ENCODE measurements around the gene GFY.

Gene GFY

GRCh38 chr19:49403404-49404187 lies 21.6 kb upstream of the GFY start:
- no peak for TF ChIP-seq RARB (CRISPR knock-in tag; IDR thresholded peaks at IDR 0.05)
- no peak for TF ChIP-seq CSRNP3 (CRISPR knock-in tag; IDR thresholded peaks at IDR 0.05)
- TF ChIP-seq PATZ1 (CRISPR knock-in tag; IDR thresholded peaks at IDR 0.05; ENCODE audit: borderline replicate concordance), result no peak
- no peak for TF ChIP-seq ZFP3 (CRISPR knock-in tag; IDR thresholded peaks at IDR 0.05)
- TF ChIP-seq ZNF8 (CRISPR knock-in tag; IDR thresholded peaks at IDR 0.05), result no peak
- TF ChIP-seq ZC3H10 (CRISPR knock-in tag; IDR thresholded peaks at IDR 0.05), result no peak
- TF ChIP-seq ESRRG (CRISPR knock-in tag; IDR thresholded peaks at IDR 0.05), result no peak
- TF ChIP-seq SNAI2 (CRISPR knock-in tag; IDR thresholded peaks at IDR 0.05), result no peak
- TF ChIP-seq CREB5 (CRISPR knock-in tag; IDR thresholded peaks at IDR 0.05; ENCODE audit: low read depth), result no peak
- TF ChIP-seq OSR1 (CRISPR knock-in tag; IDR thresholded peaks at IDR 0.05), result no peak
- TF ChIP-seq CSDC2 (CRISPR knock-in tag; IDR thresholded peaks at IDR 0.05), result no peak
- no peak for TF ChIP-seq TOX (CRISPR knock-in tag; IDR thresholded peaks at IDR 0.05; ENCODE audit: borderline replicate concordance)
- TF ChIP-seq GLIS3 (CRISPR knock-in tag; IDR thresholded peaks at IDR 0.05), result no peak
- no peak for TF ChIP-seq ARNTL (CRISPR knock-in tag; IDR thresholded peaks at IDR 0.05; ENCODE audit: borderline replicate concordance, low read depth)
- ATAC-seq, result peak; percentile 91

GRCh38 chr19:49407079-49407478 lies 18.1 kb upstream of the GFY start:
- ATAC-seq, result no peak
- TF ChIP-seq ISL1 (CRISPR knock-in tag; IDR thresholded peaks at IDR 0.05), result no peak
- TF ChIP-seq PPARA (CRISPR knock-in tag; IDR thresholded peaks at IDR 0.05; ENCODE audit: borderline replicate concordance), result no peak
- TF ChIP-seq SNAI2 (CRISPR knock-in tag; IDR thresholded peaks at IDR 0.05), result no peak

GRCh38 chr19:49407482-49408015 lies 17.6 kb upstream of the GFY start:
- TF ChIP-seq CSDC2 (CRISPR knock-in tag; IDR thresholded peaks at IDR 0.05) (no peak), ISL1 (CRISPR knock-in tag; IDR thresholded peaks at IDR 0.05) (no peak)
- ATAC-seq, result no peak

- no peak for ATAC-seq
- TF ChIP-seq ZFP3 (CRISPR knock-in tag; IDR thresholded peaks at IDR 0.05), result no peak
- no peak for TF ChIP-seq BACH2 (CRISPR knock-in tag; IDR thresholded peaks at IDR 0.05; ENCODE audit: borderline replicate concordance)
- TF ChIP-seq CSRNP3 (CRISPR knock-in tag; IDR thresholded peaks at IDR 0.05), result no peak
- no peak for TF ChIP-seq TCF4 (CRISPR knock-in tag; IDR thresholded peaks at IDR 0.05; ENCODE audit: borderline replicate concordance)
- no peak for TF ChIP-seq PATZ1 (CRISPR knock-in tag; IDR thresholded peaks at IDR 0.05; ENCODE audit: borderline replicate concordance)
- no peak for TF ChIP-seq CSDC2 (CRISPR knock-in tag; IDR thresholded peaks at IDR 0.05)
- no peak for TF ChIP-seq ZNF70 (CRISPR knock-in tag; IDR thresholded peaks at IDR 0.05)
- TF ChIP-seq ARNTL (CRISPR knock-in tag; IDR thresholded peaks at IDR 0.05; ENCODE audit: borderline replicate concordance, low read depth), result no peak
- no peak for TF ChIP-seq TSHZ2 (CRISPR knock-in tag; IDR thresholded peaks at IDR 0.05)
- no peak for TF ChIP-seq CREB5 (CRISPR knock-in tag; IDR thresholded peaks at IDR 0.05; ENCODE audit: low read depth)
Measured at GRCh38 chr19:49408816-49409440, 16.3 kb upstream of the GFY start.
